HG03571 (cell line): Measurements from ENCODE around the gene CSNK1G1.
A peak's percentile ranks its signal among the peaks of the same experiment; 100 is the strongest.
"Not testable (repeated sequence)": the region's sequence is repeated elsewhere in the genome, so short reads cannot be mapped to it uniquely, and the experiment has no call there.

Source experiments
- ATAC-seq: cut with Tn5 transposase; IDR thresholded peaks from one replicate; pipeline ENCODE4 v1.9.1; 2021; ENCODE audit not compliant: unreplicated experiment

CSNK1G1 gene

DNA sequence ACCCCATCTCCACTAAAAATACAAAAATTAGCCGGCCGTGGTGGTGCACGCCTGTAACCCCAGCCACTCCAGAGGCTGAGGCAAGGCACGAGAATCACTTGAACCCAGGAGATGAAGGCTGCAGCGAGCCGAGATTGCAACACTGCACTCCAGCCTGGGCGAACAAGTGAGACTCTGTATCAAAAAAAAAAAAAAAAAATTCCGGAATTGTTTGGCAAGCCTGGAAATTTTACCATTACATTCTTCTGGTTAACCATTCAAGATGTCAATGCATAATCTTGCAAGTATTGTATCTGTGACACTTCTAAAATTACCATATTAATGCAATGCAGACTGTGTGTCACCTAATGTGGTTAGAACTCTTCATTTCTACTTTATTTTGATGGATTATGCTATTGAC lies 67.0 kb downstream of the CSNK1G1 start:
- no peak for ATAC-seq

DNA sequence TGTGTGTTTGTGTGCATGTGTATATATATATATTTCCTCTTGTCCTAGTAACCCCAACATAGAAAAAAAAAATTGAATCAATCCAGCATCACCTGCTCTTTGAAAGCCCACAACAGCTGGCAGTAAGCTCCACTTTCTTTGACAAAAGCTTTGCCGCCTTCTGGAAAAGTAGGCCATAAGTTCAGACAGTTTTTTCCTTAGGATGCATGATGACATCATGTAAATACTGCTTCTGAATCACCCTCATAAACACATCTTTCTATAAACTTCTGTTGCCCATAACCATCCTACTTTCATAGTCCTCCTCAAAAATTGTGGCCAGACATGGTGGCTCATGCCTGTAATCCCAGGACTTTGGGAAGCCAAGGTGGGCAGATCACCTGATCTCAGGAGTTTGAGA lies 67.4 kb downstream of the CSNK1G1 start:
- ATAC-seq: no peak

DNA sequence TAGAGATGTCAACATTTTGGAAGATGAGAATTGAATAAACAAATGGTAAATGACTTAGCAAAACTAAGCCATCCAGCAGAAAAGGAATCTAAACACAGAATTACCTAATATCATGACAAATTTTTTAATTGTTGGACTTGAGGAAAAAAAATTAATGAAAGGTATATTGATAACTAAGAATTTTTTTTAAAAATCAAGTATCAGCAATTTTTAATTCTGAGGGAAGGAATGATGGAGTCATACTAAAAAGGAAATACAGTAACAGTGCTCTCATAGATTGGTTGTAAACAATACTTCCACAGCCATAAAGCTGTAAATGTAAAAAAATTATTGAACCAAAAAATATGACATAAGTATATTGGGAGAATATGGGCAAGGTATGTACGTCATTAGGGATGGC lies 68.0 kb downstream of the CSNK1G1 start:
- ATAC-seq: no peak

DNA sequence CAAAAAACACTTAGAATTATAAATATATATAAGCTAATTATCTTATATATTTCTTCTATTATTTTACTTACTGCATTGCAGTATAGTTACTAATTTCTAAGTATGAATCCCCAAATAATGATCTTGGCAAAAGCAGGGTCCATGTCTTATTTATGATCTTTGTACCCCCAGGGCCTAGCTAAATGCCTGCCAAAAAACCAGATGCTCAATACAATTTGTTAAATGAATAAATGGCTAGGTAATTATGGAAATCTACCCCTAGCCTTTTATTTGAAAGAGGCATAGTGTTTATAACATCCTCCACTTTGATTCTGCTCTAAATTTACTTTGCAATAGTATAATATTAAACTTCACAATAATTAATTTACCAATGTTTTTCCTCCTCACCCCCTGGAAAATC lies 69.5 kb downstream of the CSNK1G1 start:
- no peak for ATAC-seq

DNA sequence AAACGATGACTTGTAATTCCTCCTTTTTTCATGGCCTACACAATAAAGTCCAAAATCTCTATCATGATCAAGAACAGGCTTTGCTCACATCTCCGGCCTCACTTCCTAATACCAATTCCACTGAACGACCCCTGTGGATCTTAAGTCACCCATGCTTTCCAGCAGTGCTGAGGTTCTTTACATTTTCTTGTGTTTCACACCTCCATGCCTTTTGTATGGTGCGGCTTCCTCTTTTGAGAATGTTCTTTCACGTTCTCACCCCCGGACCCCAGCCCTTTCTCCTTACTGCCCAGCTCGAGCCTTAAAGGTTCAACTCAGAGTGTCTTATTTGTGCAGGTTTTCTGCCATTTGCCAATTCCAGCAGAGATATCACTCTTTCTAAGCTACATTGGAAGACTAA lies 70.1 kb downstream of the CSNK1G1 start:
- ATAC-seq: no peak

DNA sequence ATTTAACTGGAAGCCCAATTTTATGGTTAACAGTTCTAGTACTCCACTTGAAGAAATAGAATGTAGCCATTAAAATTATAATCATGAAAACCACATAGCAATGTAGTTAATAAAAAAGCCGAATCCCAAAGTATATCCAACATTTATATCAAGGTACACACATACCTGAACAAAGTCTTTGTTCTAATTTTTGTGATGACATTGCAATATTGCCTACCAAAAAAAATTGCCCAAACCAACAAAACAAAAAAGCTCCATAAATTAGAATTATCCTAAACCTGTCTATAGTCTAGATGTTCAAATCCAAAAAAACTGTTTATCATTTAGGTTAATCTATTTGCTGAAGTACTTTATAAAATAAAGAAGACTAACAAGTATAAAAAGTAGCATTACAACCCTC lies 70.8 kb downstream of the CSNK1G1 start:
- ATAC-seq: no peak

DNA sequence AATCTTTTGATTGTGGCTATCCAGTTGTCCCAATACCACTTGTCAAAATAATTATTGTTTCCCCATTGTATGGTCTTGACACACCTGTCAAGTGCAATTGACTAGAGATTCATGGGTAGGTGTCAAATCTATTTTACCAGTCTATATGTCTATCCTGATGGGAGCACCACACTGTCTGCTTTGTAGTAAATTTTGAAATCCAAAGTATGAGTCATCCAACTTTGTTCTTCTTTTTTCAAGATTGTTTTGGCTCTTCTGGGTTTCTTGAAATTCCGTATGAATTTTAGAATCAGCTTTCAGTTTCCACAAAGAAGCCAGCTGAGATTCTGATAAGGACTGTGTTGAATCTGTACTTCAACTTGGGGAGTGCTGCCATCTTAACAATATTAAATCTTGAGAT lies 71.9 kb downstream of the CSNK1G1 start:
- ATAC-seq: no peak

DNA sequence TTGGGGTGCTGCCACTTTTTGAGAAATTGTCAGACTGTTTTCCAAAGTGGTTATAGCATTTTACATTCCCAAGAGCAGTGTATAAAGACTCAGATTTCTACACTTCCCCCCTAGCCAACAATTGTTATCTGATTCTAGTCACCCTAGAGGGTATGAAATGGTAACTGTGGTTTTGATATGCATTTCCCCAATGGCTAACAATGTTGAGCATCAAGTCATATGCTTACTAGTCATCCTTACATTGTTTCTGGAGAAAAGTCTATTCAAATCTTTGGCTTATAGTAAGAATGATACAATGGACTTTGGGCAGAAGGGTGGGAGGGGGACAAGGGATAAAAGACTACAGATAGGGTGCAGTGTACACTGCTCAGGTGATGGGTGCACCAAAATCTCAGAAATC lies 73.3 kb downstream of the CSNK1G1 start:
- ATAC-seq: no peak

DNA sequence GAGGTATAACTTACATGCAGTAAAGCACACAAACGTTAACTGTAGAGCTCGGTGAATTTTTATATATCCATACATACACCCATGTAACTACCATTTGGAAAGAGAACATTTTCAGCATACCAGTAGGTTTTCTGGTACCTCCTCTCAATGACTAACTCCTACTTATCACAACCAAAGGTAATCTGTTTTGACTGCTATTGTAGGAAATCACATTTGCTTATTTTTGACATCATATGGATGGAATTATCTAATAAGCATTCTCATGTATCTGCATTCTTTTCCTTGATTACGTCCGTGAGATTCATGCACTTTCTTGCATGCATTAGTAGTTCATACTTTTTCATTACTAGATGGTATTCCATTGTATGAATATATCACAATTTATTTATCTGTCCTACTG lies 76.8 kb downstream of the CSNK1G1 start:
- no peak for ATAC-seq

DNA sequence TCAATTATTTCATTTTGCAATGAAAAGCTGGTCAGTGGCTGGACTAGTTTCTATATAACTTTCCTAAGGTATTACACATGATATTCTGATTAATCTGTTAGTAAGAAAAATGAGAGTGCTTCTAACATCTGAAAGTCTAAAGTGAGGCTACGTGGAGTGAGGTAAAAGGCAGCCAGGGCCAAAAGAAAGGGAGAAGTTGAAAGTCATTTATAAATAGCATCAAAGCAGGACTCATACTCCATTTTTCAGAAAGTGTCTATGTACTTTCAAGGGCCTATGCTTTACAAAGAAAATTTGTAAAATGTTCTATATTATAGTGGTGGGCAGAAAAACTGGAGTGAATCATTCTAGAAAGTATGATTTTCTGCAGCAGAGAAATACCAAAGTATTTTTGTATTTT lies 80.0 kb downstream of the CSNK1G1 start:
- no peak for ATAC-seq

DNA sequence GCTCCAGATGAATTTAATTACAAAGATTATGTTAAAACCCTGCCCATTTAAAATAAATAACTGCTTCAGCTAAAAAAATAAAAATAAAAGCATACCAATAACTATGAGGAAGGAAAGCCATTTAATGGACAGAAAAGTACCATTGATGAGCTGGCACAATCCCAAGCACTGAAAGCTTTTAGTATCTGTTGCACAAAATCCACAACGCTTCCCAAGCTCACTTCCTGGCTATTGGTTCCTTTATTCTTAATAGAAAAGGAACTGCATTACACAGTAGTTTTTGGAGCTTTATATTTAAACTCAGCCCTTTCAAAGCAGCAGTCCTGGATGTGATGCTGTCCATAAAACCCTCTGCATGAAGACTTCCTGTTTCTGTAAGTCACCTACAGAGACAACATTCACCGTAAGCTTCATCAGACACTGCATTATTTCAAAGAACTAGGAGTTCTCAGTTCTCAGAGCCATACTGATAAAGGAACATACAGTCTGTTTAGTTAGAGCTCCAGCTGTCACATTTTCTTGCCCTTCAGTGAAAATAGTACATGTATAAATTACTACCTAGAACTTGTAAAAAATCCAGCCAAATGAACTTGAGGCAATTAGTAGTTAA lies 81.5 kb downstream of the CSNK1G1 start:
- ATAC-seq: no peak

DNA sequence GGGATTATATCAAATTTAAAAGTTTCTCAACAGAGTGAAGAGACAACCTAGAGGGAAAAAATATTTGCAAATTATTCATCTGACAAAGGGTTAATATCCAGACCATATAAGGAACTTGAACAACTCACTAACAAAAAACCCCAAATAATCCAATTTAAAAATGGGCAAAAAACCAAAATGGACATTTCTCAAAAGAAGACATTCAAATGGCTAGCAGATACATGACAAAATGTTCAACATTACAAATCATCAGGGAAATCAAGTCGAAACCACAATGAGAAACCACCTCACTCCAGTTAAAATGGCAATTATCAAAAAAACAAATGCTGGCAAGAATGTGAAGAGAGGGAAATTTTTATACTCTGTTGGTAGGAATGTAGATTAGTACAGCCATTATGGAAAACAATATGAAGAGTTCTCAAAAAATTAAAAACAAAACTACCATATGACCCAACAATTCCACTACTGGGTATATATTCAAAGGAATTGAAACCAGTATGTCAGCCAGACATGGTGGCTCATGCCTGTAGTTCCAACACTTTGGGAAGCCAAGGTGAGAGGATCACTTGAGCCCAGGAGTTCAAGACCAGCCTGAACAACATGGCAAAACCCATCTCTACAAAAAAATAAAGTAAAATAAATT lies 88.5 kb downstream of the CSNK1G1 start:
- ATAC-seq: no peak

DNA sequence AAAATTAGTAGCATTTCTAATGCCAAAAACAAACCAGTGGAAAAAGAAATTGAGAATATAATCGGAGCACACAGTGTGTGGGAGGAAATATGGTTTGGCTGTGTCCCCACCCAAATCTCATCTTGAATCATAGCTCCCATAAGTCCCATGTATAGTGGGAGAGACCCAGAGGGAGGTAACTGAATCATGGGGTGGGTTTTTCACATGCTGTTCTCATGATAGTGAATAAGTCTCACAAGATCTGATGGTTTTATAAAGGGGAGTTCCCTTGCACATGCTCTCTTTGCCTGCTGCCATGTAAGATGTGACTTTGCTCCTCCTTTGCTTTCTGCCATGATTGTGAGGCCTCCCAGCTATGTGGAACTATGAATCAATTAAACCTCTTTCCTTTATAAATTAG lies 90.8 kb downstream of the CSNK1G1 start:
- not testable (repeated sequence) for ATAC-seq

DNA sequence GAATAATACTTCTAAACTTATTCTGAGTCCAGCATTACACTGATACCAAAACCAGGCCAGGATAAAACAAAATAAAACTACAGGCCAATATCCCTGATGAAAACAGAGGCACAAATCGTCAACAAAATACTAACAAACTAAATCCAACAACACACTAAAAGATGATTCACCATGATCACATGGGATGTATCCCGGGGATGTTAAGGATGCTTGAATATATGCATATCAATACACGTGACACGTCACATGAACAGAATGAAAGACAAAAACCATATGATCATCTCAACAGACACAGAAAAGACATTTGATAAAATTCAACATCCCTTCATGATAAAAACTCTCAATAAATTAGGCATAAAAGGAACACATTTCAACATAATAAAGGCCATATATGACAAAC lies 91.5 kb downstream of the CSNK1G1 start:
- ATAC-seq: no peak

DNA sequence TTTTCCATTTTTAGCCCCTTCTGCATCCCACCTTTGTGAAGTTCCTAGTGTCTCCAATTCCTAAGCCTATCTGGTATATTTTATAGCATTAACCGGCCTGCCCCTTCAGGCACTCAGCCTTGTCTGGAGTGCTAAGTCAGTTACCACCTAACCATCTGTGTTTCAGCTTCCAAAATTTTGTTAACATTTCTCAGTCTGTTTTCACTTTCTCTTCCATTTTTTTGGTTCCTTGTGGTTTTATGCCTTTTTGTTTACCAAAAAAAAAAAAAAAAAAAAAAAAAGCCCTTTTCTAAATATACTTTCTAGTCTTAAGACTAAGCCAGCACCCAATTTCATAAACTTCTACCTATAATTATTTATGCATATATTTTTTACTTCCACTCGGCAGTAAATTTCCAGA lies 92.4 kb downstream of the CSNK1G1 start:
- ATAC-seq: no peak

DNA sequence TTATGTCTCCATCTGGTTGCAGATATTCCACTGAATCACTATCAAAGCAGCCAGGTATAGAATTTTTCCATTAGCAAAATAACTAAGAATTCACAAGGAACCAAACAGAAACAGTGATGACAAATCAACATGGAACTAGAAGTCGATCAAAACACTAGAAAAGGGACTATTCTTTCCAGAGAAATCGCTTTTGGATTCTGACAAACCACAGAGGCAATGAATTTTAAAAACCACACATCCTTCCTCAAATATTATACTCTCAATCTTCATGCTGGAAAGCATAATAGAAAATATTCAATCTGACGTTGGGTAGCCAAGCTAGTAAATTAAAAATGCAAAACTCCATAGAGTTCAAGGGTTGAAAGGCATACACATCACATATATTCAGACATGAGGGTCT lies 99.9 kb downstream of the CSNK1G1 start:
- no peak for ATAC-seq

DNA sequence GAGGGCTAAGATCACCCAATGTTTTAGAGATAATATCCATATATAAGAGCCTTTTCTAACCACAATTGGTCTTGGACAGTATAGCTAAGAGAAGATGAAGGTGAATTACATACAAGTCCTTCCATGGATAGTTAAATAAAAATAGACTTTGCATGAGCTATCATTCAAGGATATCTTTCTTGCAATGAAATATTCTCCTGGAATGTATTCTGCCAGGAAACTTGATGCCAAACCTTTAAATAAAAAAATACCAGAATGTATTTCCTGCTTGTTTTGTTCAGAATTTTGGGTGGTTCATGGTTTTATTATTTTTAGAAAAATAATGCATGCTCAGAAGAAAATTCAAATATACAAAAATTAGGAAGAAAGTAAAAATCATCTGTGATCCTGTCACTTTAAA lies 104.3 kb downstream of the CSNK1G1 start:
- ATAC-seq: no peak

DNA sequence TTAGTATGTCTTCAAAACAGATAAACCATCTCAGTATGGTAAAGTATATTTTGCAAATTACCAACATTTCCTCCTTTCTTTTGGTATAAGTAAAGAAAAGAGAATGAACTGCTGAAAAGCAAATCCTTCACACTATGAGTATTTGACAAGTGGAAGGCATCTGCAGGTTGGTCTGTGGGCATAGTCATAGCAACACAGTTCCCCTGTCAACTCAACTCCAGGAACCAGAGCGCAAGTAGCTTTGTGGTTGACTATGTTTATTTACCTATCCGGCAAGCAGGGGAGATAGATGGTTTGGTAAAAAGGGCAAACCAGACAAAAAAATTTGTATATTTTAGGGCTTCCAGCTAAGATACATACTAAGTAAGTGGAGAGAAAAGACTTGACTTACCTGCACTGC lies 104.9 kb downstream of the CSNK1G1 start:
- no peak for ATAC-seq

DNA sequence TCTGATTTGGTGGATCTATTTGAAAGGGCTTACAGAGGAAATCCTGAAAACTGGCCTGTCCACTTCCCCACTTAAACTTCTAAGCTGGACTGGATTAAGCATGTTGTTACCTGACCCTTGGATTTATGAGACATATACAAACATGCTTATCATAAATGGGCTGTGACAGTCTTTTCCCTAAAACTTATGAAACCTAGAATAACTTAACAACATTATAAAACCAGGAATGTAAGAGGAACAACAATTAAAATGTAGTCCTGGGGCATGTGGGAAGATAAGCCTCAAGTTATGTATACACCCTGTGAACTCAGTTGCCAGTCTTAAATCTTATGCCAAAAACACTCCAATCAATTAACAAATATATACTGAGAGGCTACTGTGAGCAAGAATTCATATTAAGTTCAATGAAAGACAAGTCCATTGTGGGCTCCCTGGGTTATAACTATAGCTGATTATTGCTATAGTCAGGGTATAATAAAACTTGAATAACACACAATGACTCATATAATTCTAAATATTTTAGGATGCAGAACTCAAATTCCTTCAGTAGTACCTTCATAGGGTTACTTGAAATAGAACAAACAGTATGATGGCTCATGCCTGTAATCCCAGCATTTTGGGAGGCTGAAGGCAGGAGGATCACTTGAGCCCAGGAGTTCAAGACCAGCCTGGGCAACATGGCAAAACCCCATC lies 105.9 kb downstream of the CSNK1G1 start:
- no peak for ATAC-seq

DNA sequence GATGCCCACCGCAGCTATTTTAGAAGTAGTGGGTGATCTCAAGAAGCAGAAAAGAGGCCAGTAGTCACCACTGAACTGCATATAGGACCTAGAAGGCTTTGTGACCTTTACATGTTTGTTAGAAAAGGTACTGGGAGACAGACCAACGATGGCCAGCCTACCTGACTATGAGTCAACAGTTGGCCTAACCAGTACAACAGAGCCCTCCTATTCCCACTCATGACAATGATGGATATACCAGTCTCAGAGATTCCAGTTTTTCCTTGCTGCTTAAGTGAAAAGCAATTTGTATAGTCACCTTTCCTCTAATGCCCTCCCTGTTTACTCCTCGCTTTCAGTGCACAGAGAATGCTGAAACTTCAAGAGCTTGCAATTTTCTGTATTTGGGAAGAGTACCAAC lies 106.6 kb downstream of the CSNK1G1 start:
- no peak for ATAC-seq

DNA sequence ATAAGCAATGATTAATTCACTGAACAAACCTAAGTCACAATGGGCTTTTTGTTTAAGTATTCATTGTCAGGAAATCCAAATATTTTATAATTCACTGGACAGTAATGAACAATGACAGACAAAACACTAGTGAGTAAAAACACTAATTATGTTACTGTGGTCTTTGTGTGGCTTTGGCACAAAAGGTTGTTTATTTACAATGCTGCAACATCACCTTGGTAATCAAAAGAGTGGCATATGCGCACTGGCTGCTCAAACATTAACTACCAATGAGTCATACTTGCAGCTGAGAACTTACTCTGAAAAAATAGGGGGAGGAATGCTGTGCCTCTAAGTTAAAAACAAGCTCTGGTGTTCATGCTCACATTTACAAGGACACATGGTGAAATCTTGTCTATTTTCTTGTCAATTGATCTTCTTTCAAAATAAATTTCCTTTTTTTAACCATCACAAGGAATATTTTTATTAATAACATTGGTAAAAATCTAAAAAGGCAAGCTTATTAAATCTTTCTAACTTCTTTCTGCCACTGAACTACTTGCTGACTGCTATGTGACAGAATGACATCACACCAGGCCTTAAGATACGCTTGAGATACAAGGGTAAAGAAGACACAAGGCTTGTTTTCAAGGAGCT lies 107.9 kb downstream of the CSNK1G1 start:
- ATAC-seq: peak; percentile 71

DNA sequence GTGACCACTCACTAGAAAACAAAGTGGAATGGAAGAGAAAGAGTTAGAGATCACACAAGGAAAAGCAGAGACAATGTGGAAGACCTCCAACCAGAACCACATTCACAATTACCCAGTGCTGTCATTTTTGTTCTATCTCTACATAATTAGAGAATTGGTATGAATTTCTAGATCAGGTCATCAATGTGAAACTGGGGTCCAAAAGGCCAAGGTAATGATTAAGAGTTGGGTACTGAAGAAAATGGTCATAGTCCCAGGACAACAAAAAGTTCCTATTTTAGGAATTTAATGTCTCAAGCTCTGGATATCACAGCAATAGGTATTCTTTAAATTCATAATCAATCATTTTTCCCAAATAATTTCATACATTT lies 108.5 kb downstream of the CSNK1G1 start:
- ATAC-seq: no peak
